Ovary (tissue), 3 donors: Measurements from ENCODE around the gene PADI3.

Experiments
- EP300 ChIP-seq: sonication (generic); formaldehyde crosslinking; IDR thresholded peaks from one replicate; pipeline ENCODE4 v1.6.1; 2017; ENCODE audit warnings: antibody characterized with exemption
- POLR2A ChIP-seq: fragments of 450-650 bp; IDR thresholded peaks from one replicate; pipeline ENCODE4 v1.6.1; 2017; ENCODE audit warnings: antibody characterized with exemption, mild to moderate bottlenecking, moderate library complexity
- TF ChIP-seq, protein P1 (sequence below), 3 donors: fragments of 450-650 bp in 2 of 3; fragments of 200-600 bp in 1 of 3; IDR thresholded peaks; one replicate each; pipeline versions ENCODE4 v1.5.1 to v1.8.0; 2016 to 2022; ENCODE audit warnings: antibody characterized with exemption in 3 of 3, mild to moderate bottlenecking in 1 of 3
- donor health status: DM: no; HTN: no; CAD: no.

DNA sequence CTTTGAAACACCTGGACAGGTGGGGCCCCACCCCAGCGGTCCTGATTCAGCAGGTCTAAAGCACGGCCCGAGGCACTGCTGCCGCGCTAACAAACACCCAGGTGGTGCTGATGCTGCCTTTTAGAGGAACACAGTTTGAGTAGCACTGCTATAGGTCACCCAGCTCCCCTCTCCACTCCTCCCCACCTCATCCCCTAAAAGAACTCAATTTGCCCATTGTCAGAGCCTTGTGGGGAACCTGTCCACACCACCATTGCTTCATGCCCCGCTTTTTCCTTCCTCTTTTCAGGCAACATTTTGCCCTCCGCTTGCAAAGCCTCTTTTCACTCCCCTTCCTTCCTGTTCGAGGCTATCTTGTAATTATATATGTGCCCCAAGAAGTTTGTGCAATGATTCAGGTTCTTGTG, 32.9 kb downstream of the PADI3 start:
- TF ChIP-seq POLR2A (no peak), EP300 (no peak)
- TF ChIP-seq, protein P1, sequence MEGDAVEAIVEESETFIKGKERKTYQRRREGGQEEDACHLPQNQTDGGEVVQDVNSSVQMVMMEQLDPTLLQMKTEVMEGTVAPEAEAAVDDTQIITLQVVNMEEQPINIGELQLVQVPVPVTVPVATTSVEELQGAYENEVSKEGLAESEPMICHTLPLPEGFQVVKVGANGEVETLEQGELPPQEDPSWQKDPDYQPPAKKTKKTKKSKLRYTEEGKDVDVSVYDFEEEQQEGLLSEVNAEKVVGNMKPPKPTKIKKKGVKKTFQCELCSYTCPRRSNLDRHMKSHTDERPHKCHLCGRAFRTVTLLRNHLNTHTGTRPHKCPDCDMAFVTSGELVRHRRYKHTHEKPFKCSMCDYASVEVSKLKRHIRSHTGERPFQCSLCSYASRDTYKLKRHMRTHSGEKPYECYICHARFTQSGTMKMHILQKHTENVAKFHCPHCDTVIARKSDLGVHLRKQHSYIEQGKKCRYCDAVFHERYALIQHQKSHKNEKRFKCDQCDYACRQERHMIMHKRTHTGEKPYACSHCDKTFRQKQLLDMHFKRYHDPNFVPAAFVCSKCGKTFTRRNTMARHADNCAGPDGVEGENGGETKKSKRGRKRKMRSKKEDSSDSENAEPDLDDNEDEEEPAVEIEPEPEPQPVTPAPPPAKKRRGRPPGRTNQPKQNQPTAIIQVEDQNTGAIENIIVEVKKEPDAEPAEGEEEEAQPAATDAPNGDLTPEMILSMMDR (IDR thresholded peaks at IDR 0.05): no peak
